GM21737 (cell line): ENCODE data around the gene NT5C1A.

Experiments used
- ATAC-seq: cut with Tn5 transposase; IDR thresholded peaks from one replicate; pipeline ENCODE4 v1.9.1; 2021; ENCODE audit warnings: mild to moderate bottlenecking, moderate library complexity; ENCODE audit not compliant: unreplicated experiment

NT5C1A gene

GRCh38 chr1:39663559-39663958 is 8.3 kb downstream of the NT5C1A start:
- ATAC-seq: no peak

GRCh38 chr1:39662861-39663260 is 9.0 kb downstream of the NT5C1A start:
- no peak for ATAC-seq

GRCh38 chr1:39659538-39659937 is 12.4 kb downstream of the NT5C1A start:
- no peak for ATAC-seq

GRCh38 chr1:39659110-39659509 is 12.8 kb downstream of the NT5C1A start:
- no peak for ATAC-seq

GRCh38 chr1:39657923-39658485 is 13.9 kb downstream of the NT5C1A start:
- no peak for ATAC-seq

- ATAC-seq: no peak
Measured at GRCh38 chr1:39657402-39657801, 14.5 kb downstream of the NT5C1A start.

- ATAC-seq: no peak
Measured at GRCh38 chr1:39656391-39656790, 15.5 kb downstream of the NT5C1A start.

GRCh38 chr1:39655578-39656268 is 16.2 kb downstream of the NT5C1A start:
- ATAC-seq: no peak

GRCh38 chr1:39654291-39654690 is 17.6 kb downstream of the NT5C1A start:
- ATAC-seq: no peak

- ATAC-seq: no peak
Measured at GRCh38 chr1:39653546-39654031, 18.3 kb downstream of the NT5C1A start.

- ATAC-seq: no peak
Measured at GRCh38 chr1:39652554-39652953, 19.4 kb downstream of the NT5C1A start.

- no peak for ATAC-seq
Measured at GRCh38 chr1:39652105-39652504, 19.8 kb downstream of the NT5C1A start.

- no peak for ATAC-seq
Measured at GRCh38 chr1:39650431-39650830, 21.5 kb downstream of the NT5C1A start.

- ATAC-seq: no peak
Measured at GRCh38 chr1:39649636-39650185, 22.2 kb downstream of the NT5C1A start.

GRCh38 chr1:39648496-39648895 is 23.4 kb downstream of the NT5C1A start:
- ATAC-seq: no peak

- ATAC-seq: no peak
Measured at GRCh38 chr1:39647247-39647646, 24.7 kb downstream of the NT5C1A start.

GRCh38 chr1:39646232-39647081 is 25.4 kb downstream of the NT5C1A start:
- no peak for ATAC-seq

- no peak for ATAC-seq
Measured at GRCh38 chr1:39645411-39646043, 26.4 kb downstream of the NT5C1A start.

GRCh38 chr1:39643705-39644104 is 28.2 kb downstream of the NT5C1A start:
- ATAC-seq: no peak

- ATAC-seq: no peak
Measured at GRCh38 chr1:39642796-39643195, 29.1 kb downstream of the NT5C1A start.

- no peak for ATAC-seq
Measured at GRCh38 chr1:39640861-39641260, 31.0 kb downstream of the NT5C1A start.
